Upper lobe of left lung (tissue), 4 donors: Measurements from ENCODE around the gene ZNF524.

Experiments
- CTCF ChIP-seq, 6 experiments: fragments of 450-650 bp in 4 of 6; fragments of 200-600 bp in 2 of 6; sonication (generic) in 2 of 6; IDR thresholded peaks; one replicate each; pipeline ENCODE4 v1.5.1; 2016 to 2019; ENCODE audit warnings: antibody characterized with exemption in 6 of 6
- POLR2A ChIP-seq, 4 donors: fragments of 450-650 bp; IDR thresholded peaks; one replicate each; pipeline ENCODE4 v1.5.1; 2016 to 2017; ENCODE audit warnings: antibody characterized with exemption in 4 of 4, mild to moderate bottlenecking in 2 of 4
- POLR2AphosphoS5 ChIP-seq, 2 donors: sonication (generic); formaldehyde crosslinking; IDR thresholded peaks; one replicate each; pipeline ENCODE4 v1.5.1; 2017; ENCODE audit warnings: antibody characterized with exemption in 2 of 2

GRCh38 chr19:55552206-55552605 lies 47.9 kb upstream of the ZNF524 start:
- TF ChIP-seq CTCF (IDR thresholded peaks at IDR 0.05): no peak
- no peak for TF ChIP-seq POLR2A (IDR thresholded peaks at IDR 0.05)
- TF ChIP-seq POLR2AphosphoS5 (IDR thresholded peaks at IDR 0.05): no peak
